ENCODE measurements around the gene CNTFR.
A peak's percentile ranks its signal among the peaks of the same experiment; 100 is the strongest.

Gene CNTFR

DNA sequence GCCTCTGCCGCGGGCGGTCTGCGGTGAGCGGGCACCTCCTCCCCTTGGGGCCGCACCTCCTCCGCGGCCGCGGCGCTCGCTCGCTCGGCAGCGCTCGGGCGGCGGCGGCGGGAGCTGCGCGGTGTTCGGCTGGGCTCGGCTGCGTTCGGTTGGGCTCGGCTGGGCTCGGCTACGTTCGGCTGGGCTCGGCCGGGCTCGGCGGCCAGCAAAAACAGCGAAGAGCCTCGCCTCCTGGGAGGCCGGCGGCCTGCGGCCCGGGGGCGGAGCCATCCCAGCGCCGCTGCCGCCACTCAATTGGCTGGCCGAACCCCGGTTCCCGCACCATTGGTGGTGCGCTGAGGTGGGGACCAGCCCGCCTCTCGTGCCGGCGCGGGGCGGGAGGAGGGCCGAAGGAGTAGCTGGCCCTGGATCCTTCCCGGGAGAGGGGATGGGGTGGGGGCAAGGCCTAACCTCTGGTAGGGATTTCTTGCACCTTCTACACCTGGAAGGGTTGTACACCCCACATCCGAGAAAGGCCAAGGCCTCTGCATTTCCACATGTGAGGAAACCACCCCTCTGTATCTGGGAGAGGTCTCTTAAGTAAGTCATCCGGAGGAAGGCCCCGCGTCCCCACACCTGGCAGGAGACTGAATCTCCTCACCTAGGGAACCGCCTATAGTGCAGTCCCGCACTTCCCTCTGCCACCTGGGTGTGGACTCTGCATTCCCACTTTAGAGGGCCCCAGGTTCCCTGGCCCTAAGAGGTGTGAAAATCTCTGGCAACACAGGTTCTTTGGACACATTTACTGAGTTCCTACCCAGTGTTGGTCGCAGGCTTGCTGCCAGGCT lies 66.3 kb downstream of the CNTFR start, which contains the start of gene ENHO:
Gene ENHO (minus strand): TSS at position 20 of the 827 bp plus-strand sequence. CDS start 1,295 bp downstream, outside the sequence.
- peak; percentile 89 for DNase-seq (ENCODE audit: low spot score)

DNA sequence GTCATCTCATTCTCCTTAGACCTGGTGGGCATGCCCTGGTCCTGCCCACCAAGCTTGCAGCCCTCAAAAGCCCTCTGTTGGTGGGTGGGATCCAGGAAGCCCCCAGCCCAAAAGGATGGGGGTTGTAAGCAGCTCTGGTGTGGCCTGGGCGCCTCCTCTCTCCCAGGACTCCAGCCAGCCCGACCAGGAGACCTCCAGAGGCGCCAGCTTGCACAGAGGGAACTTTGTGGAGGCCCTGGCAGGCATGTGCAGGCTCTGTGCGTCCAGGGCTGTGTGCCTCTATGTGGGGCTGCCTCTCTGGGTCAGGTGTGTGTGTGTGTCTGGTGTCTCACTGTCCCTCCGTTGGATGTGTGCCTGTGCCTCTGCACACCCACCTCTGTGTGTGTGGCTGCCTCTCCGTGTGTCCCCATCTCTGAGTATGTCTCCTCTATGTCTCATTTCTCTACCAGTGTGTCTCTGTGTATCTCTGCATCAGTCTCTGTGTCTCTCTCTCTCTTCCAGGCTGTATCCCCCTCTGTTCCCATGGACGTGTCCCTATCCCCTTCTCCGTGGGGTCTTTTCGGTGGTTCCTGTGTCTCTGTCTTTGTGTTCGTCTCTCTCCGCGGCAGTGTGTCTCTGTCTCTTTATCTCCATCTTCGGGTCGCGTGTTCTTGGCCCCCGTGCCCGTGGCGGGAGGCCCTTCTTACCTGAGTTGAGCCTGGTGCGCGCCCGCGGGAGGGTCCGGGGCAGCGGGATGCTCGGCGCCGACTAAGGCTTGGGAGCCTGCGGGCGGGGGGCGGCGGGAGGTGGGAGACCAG lies 67.2 kb downstream of the CNTFR start:
- no peak for DNase-seq (ENCODE audit: low spot score)

DNA sequence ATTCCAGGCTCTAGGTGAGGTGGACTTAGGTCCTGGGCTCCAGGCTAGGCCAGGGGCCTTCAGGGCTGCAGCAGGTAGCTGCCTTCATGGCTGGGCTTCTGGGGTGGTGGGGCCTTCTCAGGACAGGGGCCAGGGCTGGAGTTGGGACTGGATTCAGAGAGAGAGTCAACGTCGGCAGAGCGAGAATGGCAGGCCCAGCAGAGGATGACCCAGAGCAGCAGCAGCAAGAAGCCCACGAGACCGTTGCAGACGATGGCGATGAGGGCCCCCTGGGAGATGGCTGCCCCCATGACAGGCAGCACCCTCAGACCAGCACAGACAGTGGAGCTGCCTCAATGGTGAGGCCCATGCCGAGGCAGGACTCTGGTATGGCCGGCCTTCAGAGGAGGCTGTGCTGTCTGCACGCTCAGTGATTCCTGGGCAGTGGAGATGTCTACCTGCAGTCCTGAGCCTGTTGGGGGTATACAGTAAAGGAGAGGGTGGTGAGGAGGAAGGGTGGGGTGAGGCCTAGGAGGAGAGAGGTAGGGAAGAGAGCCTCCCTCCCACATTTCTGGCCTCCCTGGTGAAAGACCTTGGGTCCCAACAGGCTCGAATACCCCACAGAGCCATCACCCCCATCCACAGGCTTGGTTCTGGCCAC lies 68.0 kb downstream of the CNTFR start:
- no peak for DNase-seq (ENCODE audit: low spot score)

DNA sequence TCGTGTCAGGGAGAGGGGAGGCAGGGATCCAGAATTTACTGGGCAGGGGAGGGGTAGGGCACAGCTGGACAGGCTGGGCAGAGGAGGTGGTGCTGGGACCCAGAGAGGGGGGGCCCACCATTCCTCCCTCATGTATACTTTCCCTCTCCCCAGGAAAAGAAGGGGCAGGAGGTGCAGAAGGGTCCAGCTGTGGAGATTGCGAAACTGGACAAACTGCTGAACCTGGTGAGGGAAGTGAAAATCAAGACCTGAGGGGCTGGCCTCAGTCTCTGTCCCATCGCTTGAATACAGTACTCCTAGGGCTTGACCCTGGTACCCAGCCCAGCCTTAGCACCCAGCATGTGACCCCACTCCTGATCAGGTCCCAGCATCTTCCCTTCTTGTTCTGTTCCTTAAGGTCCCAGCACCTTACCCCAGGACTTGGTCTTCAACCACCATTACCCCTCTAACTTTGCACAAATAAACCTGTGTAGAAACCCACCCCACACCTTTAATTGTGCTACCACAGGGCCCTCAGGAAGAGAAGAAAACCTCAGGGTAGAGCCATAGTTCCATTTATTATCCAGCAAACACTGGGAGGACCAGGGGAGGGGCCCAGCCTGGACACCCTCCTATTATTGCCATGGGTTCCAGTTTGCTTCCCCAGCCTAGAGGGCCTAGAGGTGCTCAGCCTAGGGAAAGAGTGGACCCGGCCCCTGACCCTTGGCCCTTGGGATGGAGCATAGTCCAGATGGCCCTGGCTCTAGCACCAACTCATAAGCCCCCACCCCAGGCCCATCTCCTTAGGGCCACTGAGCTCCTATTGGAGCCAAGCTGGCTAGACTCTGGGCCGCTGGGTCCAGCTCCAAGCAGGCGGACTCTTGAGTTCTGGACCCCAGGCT lies 68.8 kb downstream of the CNTFR start:
- no peak for DNase-seq (ENCODE audit: low spot score)

DNA sequence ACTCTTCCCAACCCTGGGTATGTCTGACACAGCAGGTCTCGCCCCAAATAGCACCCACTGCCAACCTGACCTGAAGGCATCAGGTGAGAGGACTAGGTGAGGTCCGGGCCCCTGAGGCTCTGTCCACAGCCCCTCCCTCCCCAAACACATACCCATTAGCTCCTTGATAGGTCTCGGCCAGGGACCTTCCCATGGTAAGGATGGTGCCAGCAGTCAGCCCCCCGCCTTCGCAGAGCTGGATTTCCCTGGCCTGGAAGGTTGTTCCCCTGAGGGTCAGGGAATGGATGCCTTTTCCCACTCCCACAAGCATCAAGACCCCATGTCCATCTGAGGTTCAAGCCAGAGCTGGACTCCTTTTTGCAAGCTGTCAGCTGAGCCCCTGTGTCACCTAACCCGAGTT lies 69.4 kb downstream of the CNTFR start:
- no peak for DNase-seq (ENCODE audit: low spot score)

DNA sequence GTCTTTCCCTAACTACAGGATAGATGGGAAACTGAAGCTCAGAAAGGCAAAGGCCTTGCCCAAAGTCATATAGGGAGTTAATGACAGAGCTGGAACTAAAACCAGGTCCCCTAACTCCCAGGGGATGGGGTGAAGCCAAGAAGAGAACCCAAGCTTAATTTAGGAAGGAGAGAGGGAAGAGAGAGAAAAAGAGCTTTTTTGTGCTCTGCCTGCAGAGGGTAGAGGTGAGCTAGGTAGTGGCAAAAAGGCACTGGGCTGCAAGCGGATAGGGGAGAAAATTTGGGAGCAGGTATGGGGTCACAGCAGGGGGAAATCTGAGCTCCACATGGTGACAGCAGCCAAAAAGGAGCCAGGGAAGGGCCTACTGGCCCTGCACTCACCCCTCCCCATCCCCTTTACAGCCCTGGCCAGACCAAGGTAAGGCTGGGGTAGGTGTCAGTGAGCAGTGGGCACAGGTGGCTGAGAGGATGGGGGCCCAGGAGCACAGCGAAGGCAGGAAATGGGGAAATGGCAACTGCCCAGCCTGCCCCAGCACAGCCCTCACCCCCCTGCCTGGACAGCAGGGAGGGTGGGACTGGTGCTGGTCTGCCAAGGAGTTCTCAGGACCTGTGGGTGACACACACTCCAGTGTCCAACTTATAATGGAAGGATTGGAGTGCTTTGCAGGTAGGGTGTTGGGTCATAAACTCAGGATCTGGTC lies 70.1 kb downstream of the CNTFR start:
- DNase-seq (ENCODE audit: low spot score): no peak

DNA sequence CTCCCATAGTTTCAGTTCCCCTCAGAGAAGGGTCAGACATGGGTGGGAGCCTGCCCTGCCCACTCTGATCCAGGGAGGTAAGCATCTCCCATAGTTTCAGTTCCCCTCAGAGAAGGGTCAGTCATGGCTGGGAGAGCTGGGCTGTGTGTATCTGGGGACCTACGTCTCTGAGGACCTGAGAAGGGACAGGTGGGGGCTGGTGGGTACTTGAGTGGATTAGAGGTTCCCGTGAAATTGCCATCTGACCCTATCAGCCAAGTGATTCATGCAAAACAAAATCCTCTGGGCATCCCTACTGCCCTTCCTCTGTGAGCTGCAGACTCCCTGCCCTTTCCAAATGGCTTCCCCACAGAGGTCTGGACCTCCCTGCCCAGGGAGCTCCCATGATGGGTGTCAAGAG lies 70.6 kb downstream of the CNTFR start:
- no peak for DNase-seq (ENCODE audit: low spot score)

DNA sequence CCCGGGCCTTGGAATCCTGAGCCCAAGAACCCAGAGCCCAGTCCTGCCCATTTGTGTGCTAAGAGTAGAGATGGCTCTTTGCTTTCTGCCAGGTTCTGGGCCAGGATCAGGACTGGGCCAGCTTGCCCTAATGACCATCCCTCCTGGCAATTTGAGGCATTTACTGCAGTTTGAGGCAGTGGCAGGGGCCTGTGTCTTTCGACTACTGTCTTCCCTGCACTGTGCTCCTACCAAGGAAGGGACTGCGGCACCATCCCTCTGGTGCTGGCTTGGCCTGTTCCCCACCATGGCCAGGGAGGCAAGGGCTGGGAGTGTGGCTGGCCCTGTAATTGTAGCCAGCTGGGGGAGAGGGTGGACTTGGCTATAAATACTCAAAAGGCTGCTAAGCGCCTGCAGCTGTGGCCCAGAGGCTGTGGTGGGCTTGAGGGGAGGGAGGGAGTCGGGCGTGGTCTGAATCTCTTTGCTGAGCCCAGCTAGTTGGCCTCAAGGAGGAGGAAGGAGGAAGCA lies 71.4 kb downstream of the CNTFR start:
- no peak for DNase-seq (ENCODE audit: low spot score)

DNA sequence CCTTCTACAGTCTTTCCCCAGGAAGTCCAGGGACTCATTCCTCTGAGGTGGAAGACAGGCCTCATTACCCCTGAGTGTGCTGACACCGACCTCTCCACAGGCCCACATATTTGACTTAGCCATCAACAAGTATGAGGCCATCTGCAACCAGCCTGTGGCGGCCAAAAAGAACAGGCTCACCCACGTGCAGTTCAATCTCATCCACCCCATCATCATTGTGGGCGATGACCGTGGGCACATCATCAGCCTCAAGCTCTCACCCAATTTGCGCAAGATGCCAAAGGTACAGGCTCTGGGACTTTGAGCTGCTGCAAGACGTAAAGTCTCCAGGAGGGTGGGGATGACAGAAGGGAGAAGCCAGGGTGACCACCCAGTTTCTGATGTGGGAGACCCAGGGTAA lies 72.3 kb downstream of the CNTFR start:
- no peak for DNase-seq (ENCODE audit: low spot score)

DNA sequence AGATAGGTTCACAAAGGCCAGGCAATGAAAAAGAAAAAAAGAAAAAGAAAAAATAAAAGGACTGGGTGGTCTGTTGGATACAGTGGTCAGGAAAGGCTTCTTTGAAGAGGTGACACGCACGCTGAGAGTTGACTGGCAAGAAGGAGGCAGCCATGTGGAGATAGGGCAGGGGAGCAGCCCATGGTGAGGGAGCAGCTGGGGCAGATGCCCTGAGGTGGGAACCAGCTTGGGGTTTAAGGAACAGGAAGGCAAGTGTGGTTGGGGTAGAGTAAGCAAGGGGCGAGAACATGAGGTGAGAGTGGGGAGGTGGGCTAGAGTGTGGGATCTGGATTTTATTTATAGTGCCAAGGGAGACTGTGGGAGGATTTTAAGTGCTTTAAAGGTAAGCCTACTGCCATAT lies 73.6 kb downstream of the CNTFR start:
- no peak for DNase-seq (ENCODE audit: low spot score)

DNA sequence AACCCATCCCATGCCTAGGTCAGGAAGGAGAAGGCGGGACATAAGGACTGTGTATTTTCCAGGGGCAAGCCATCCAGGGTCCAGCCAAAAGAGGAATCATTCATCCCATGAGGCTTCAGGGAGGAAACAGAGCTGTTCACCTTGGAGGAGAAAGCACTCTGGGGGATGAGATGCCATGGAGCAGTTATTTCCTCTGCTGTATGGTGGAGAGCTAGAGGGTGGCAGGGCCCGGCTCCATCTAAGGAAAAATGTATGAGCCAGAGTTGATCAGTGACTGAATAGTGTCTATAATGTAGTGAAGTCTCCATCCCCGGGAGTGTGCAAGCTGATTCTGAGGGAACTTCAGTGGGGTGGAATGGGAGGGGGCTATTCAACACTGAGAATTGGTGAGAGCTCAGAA lies 74.7 kb downstream of the CNTFR start:
- DNase-seq (ENCODE audit: low spot score): no peak

DNA sequence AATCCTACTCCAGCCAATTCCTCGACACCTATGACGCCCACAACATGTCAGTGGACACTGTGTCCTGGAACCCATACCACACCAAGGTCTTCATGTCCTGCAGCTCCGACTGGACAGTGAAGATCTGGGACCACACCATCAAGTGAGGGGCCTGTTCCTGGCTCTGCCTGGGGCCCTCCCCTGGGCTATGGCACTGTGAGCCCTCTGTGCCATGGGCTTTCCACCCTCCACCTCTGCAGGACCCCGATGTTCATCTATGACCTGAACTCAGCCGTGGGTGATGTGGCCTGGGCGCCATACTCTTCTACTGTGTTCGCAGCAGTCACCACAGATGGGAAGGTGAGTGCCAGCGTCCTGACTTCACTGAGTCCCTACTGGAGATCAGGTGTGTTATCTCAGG lies 75.1 kb downstream of the CNTFR start:
- no peak for DNase-seq (ENCODE audit: low spot score)

DNA sequence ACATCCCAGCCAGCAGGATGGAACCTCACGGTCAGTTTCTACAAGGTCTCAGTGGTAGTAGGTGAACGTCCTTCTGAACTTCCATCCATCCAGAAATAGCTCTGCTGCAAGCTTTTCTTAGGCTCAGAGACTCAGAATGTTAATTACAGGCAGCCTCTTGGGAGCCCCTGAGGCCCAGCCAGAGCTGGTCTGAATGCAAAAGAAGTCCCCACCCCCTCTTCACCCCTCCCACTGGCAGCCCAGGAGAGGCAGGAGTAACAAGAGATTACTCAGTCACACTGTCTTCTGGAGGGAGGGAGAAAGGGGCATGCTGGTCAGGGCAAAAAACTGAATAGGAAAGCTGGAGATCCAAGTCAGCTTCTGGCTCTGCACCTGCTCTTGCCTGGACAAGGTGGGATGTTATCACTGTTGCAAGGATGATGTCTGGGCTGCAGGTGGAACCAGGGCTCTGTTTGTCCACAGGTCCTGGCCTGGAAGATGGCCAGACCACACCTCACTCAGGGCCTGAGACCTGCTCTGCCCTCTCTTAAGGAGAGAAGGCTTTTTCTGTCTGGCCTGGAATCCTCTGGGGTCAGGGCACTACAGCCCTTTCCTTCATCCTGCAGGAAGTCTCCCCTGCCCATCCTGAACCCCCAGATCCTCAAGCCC lies 75.8 kb downstream of the CNTFR start:
- DNase-seq (ENCODE audit: low spot score): no peak

DNA sequence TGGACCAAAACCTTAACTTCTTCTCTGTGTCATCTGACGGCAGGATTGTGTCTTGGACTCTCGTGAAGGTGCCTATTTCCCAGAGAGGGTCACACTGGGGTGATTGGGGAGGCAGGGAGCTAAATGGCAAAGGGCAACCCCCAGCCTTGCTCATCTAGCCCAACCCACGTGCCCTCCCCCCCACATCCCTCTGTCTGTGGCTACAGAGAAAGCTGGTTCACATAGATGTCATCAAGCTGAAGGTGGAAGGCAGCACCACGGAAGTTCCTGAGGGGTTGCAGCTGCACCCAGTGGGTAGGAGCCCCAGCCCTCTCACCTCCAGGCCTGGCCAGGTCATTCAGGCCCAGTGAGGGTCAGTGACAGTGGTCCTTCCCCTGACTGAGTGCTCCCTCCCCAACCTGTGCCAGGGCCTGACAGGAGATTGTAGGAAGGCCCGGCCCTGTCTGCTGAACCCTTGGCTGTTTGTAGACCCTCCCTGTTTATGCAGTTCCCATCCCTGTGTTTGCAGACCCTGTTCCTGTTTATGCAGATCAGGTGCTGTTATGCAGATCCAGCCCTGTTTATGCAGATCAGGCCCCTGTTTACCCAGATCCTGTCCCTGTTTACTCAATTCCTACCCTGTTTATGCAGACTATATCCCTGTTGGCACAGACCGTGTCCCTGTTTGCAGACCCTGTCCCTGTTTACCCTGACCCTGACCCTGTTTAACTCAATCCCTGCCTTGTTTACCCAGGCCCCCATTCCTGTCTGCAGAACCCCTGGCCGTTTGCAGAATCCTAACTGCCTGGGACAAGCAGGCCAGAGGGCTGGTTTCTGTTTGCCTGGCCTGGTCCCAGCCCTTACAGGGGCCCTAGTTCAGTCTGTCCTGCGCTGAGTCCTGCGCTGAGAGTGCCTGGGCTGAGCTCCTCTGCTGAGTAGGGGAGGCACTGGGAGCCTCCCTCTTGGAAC lies 77.1 kb downstream of the CNTFR start:
- peak; percentile 48 for DNase-seq (ENCODE audit: low spot score)

DNA sequence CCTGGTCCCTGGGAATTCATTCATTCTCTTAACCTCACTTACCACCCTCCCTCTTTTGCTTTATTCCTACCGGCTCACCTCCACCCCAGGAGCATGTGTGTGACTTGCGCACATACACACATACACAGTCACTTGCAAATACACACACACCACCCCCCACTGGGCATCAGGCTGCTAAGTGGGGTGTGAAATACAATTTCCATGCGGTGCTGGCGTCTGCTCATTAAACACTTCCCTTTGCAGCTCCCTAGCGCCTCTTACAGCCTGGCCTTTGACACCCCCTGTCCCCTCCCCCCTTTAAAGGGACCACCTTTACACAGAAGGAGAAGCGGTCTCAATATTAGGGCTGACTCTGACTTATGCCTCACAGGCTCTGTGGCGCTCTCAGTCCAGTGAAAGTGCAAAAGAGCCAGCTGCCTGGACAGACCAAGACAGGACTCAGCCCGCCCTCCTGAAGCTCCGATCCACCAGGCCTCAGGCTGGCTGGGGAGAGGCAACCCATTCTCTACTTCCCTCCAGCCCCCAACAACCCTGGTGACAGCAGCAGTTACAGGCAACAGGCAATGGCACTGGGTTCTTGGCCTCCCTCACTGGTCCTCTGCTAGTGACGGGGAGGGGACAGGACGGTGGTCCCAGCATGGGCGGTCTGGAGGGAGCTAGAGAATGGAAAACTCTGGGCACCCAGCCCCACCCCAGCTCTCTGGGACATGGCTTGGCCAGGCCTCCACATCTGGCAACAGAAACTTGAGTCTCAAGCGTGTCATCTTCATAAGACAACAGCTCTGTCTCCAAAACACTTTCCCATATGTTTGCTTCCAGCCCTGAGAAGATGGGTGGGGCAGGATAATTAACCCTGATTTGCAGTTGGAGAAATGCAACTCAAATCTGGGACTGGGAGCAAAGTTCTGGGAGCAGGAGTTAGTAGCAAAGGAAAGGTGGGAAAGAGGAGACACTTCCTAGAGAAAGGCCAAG lies 78.7 kb downstream of the CNTFR start:
- no peak for DNase-seq (ENCODE audit: low spot score)

DNA sequence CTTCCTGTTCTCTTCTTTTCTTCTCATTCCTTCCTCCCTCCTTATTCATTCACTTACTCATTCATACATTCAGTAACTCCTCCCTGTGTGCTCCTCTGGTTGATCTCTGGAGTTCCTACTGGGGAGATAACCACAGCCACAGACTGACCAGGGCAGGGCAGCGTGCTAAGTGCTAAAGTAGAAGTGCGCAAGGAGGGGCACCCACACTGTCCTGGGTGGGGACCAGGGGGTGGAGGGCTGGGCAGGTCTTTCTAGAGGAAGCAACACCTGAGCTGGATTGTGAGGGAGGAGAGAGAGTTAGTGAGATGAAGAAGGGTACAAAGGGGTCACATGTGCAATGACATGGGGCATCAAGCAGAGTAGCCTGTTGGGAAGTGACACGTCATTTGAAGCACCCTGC lies 80.6 kb downstream of the CNTFR start:
- no peak for DNase-seq (ENCODE audit: low spot score)

DNA sequence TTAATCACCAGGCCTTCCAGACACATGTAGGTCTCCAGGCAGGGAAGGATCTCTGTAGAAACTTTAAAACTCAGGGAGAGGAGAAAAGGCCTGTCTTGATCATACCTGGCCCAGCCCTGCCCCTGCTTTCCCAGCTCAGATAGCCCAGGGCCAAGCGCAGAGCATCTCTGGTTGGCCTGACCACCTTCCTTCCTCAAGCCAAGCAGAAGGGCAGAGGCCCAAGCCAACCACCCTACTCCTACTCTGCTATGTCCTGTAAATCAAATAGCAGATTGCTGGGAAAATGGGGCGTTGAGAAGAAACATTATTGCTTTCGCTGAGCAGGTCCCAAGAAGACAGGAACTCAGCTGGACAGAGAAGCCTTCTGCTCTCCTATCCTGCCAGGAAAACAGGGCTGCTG lies 81.1 kb downstream of the CNTFR start:
- no peak for DNase-seq (ENCODE audit: low spot score)

DNA sequence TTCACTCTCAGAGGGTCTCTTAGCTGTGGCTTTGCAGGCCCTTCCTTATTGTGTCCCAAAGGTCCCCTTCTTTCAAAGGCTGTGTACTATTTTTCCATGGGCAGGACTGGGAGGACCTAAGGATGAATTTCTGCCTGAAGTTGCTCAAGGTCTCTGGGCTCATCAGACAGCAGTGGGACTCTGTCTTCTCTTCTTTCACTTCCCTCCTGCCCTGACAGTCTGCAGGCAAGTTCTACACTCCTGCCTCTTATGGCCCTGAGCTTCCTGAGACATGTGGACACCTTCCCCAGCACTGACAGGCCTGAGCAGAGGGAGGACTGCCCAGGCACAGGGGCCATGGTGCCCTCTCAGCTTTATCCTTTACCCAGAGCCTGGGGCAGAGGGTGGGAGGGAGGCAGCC lies 81.6 kb downstream of the CNTFR start:
- no peak for DNase-seq (ENCODE audit: low spot score)

Data from HuH-7 (cell line).